Gastroesophageal sphincter (tissue), 3 donors: ENCODE results near the gene UNC13B.

Source experiments
- EP300 ChIP-seq: sonication (generic); formaldehyde crosslinking; IDR thresholded peaks from one replicate; pipeline ENCODE4 v1.6.1; 2017; ENCODE audit warnings: antibody characterized with exemption, mild to moderate bottlenecking
- POLR2A ChIP-seq, 2 donors: fragments of 450-650 bp; IDR thresholded peaks; one replicate each; pipeline ENCODE4 v1.6.1; 2017; ENCODE audit warnings: antibody characterized with exemption in 2 of 2, mild to moderate bottlenecking in 2 of 2, moderate library complexity in 1 of 2
- POLR2AphosphoS5 ChIP-seq: sonication (generic); formaldehyde crosslinking; IDR thresholded peaks from one replicate; pipeline ENCODE4 v1.6.1; 2017; ENCODE audit warnings: antibody characterized with exemption
- TF ChIP-seq, protein P1 (sequence below), 4 experiments: fragments of 200-600 bp in 2 of 4; fragments of 450-650 bp in 2 of 4; sonication (generic) in 1 of 4; IDR thresholded peaks; one replicate each; pipeline ENCODE4 v1.5.1; 2017 to 2019; ENCODE audit warnings: antibody characterized with exemption in 4 of 4, mild to moderate bottlenecking in 2 of 4, moderate library complexity in 2 of 4

DNA sequence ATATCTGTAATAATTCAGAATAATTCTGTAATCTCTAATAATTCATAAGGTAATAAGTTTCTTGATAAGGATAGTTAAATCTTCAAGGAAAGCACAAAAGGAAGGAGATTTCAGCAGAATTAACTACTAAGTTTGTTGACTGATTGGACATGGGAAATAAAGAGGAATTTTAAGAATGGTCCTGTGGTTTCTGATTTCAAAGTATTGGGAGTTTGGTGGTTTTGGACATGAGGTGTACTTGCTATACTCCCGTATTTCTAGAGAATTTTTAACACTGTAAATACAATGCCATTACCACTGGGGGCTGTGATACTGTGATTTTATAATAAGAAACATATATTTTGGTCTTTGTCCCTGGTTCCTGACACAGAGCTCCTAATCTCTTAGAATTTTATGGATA, 123.9 kb downstream of the UNC13B start:
- TF ChIP-seq, protein P1, sequence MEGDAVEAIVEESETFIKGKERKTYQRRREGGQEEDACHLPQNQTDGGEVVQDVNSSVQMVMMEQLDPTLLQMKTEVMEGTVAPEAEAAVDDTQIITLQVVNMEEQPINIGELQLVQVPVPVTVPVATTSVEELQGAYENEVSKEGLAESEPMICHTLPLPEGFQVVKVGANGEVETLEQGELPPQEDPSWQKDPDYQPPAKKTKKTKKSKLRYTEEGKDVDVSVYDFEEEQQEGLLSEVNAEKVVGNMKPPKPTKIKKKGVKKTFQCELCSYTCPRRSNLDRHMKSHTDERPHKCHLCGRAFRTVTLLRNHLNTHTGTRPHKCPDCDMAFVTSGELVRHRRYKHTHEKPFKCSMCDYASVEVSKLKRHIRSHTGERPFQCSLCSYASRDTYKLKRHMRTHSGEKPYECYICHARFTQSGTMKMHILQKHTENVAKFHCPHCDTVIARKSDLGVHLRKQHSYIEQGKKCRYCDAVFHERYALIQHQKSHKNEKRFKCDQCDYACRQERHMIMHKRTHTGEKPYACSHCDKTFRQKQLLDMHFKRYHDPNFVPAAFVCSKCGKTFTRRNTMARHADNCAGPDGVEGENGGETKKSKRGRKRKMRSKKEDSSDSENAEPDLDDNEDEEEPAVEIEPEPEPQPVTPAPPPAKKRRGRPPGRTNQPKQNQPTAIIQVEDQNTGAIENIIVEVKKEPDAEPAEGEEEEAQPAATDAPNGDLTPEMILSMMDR (IDR thresholded peaks at IDR 0.05): no peak
- TF ChIP-seq POLR2A (IDR thresholded peaks at IDR 0.05): no peak
- no peak for TF ChIP-seq POLR2AphosphoS5
- TF ChIP-seq EP300: no peak
